MM.1S (cell line): ENCODE results near the gene ANO2.

Experiments used
- DNase-seq: peaks from one replicate; pipeline ENCODE4 v3.0.0-alpha.2; 2015
- H2AFZ ChIP-seq: fragments of 300-600 bp; sonication (generic); 2 replicates; pipeline ENCODE4 v1.6.0; 2016; ENCODE audit warnings: antibody characterized with exemption, low read length
- H3F3A ChIP-seq: fragments of 300-600 bp; sonication (generic); 2 replicates; pipeline ENCODE4 v1.6.1; 2016; ENCODE audit warnings: mild to moderate bottlenecking, antibody characterized with exemption, low read length, moderate library complexity, mixed read lengths; ENCODE audit not compliant: insufficient read depth
- H3K27ac ChIP-seq: fragments of 300-600 bp; sonication (generic); 2 replicates; pipeline ENCODE4 v1.5.1; 2016; ENCODE audit warnings: mild to moderate bottlenecking, low read length
- H3K27me3 ChIP-seq: fragments of 300-600 bp; sonication (generic); replicated peaks from 2 replicates; pipeline ENCODE4 v1.6.0; 2016; ENCODE audit warnings: low read length; ENCODE audit not compliant: insufficient read depth
- H3K36me3 ChIP-seq: fragments of 300-600 bp; sonication (generic); replicated peaks from 2 replicates; pipeline ENCODE4 v1.6.1; 2016; ENCODE audit warnings: mild to moderate bottlenecking, low read length, mixed read lengths; ENCODE audit not compliant: insufficient read depth
- H3K4me1 ChIP-seq: fragments of 300-600 bp; sonication (generic); 2 replicates; pipeline ENCODE4 v1.6.1; 2016; ENCODE audit warnings: low read length, mixed read lengths
- H3K4me2 ChIP-seq: fragments of 300-600 bp; sonication (generic); 2 replicates; pipeline ENCODE4 v1.6.0; 2016; ENCODE audit warnings: low read depth, low read length
- H3K4me3 ChIP-seq: fragments of 300-600 bp; sonication (generic); 2 replicates; pipeline ENCODE4 v1.5.1; 2016; ENCODE audit warnings: low read length, mixed read lengths
- H3K79me2 ChIP-seq: fragments of 300-600 bp; sonication (generic); 2 replicates; pipeline ENCODE4 v1.6.1; 2016; ENCODE audit warnings: mixed run types, low read length, mixed read lengths
- H3K9ac ChIP-seq: fragments of 300-600 bp; sonication (generic); 2 replicates; pipeline ENCODE4 v1.6.1; 2016; ENCODE audit warnings: low read length, mixed read lengths
- H3K9me2 ChIP-seq: fragments of 300-600 bp; sonication (generic); replicated peaks from 2 replicates; pipeline ENCODE4 v1.6.1; 2016; ENCODE audit warnings: mild to moderate bottlenecking, low read length, mixed read lengths; ENCODE audit not compliant: insufficient read depth
- H3K9me3 ChIP-seq: fragments of 300-600 bp; sonication (generic); replicated peaks from 2 replicates; pipeline ENCODE4 v1.6.1; 2016; ENCODE audit warnings: mild to moderate bottlenecking, low read length, mixed read lengths; ENCODE audit not compliant: insufficient read depth
- H4K20me1 ChIP-seq: fragments of 300-600 bp; sonication (generic); 2 replicates; pipeline ENCODE4 v1.6.1; 2016; ENCODE audit warnings: mild to moderate bottlenecking, low read length, moderate library complexity, mixed read lengths; ENCODE audit not compliant: insufficient read depth
- CTCF ChIP-seq: fragments of 300-600 bp; sonication (generic); IDR thresholded peaks from 2 replicates; pipeline ENCODE4 v1.5.1; 2016; ENCODE audit warnings: antibody characterized with exemption, low read length, mixed read lengths
- EZH2 ChIP-seq: fragments of 300-600 bp; sonication (generic); optimal IDR thresholded peaks from 2 replicates; pipeline ENCODE3; 2017; ENCODE audit warnings: low read depth, mild to moderate bottlenecking, antibody characterized with exemption, low read length, mixed read lengths
- EZH2phosphoT487 ChIP-seq: fragments of 300-600 bp; sonication (generic); IDR thresholded peaks from 2 replicates; pipeline ENCODE4 v1.6.1; 2018; ENCODE audit warnings: antibody characterized with exemption, low read length

The ANO2 gene

GRCh38 chr12:5797661-5798060 is 147.4 kb downstream of the ANO2 start:
- H3K27me3 ChIP-seq = no peaks in the 10 kb centered on the region
- no peak for DNase-seq
- H3K36me3 ChIP-seq = no peaks in the 10 kb centered on the region
- H3K9me3 ChIP-seq = no peaks in the 10 kb centered on the region
- TF ChIP-seq CTCF = no peak
- TF ChIP-seq EZH2 = no peak
- no peak for TF ChIP-seq EZH2phosphoT487
- H3K9ac ChIP-seq = no peak overlapping the region
- H3F3A ChIP-seq = no peaks in the 10 kb centered on the region
- H2AFZ ChIP-seq = no peak overlapping the region
- H3K4me3 ChIP-seq = no peak overlapping the region
- H3K4me2 ChIP-seq = no peak overlapping the region
- H3K4me1 ChIP-seq = no peaks in the 10 kb centered on the region
- H4K20me1 ChIP-seq = no peaks in the 10 kb centered on the region
- H3K27ac ChIP-seq = no peak overlapping the region
- no peaks in the 10 kb centered on the region for H3K79me2 ChIP-seq
- no peaks in the 10 kb centered on the region for H3K9me2 ChIP-seq

GRCh38 chr12:5796959-5797225 is 148.2 kb downstream of the ANO2 start:
- DNase-seq = no peak
- Histone ChIP-seq H3K27me3 (no peaks in the 10 kb centered on the region), H3F3A (no peaks in the 10 kb centered on the region), H3K4me3 (no peak overlapping the region), H3K9me3 (no peaks in the 10 kb centered on the region), H3K9ac (no peak overlapping the region), H3K27ac (no peak overlapping the region), H2AFZ (no peak overlapping the region), H3K9me2 (no peaks in the 10 kb centered on the region), H3K79me2 (no peaks in the 10 kb centered on the region), H3K4me1 (no peaks in the 10 kb centered on the region), H3K4me2 (no peak overlapping the region), H3K36me3 (no peaks in the 10 kb centered on the region), H4K20me1 (no peaks in the 10 kb centered on the region)
- TF ChIP-seq CTCF (no peak), EZH2 (no peak), EZH2phosphoT487 (no peak)

- no peak overlapping the region for H3K4me3 ChIP-seq
- no peaks in the 10 kb centered on the region for H3K36me3 ChIP-seq
- no peaks in the 10 kb centered on the region for H3K9me2 ChIP-seq
- DNase-seq = no peak
- no peaks in the 10 kb centered on the region for H3K79me2 ChIP-seq
- no peaks in the 10 kb centered on the region for H3K27me3 ChIP-seq
- H3K27ac ChIP-seq = no peak overlapping the region
- H3F3A ChIP-seq = no peaks in the 10 kb centered on the region
- H3K4me2 ChIP-seq = no peak overlapping the region
- no peaks in the 10 kb centered on the region for H3K9me3 ChIP-seq
- H2AFZ ChIP-seq = no peak overlapping the region
- H4K20me1 ChIP-seq = no peaks in the 10 kb centered on the region
- H3K9ac ChIP-seq = no peak overlapping the region
- TF ChIP-seq CTCF = peak; percentile 29
- TF ChIP-seq EZH2phosphoT487 = no peak
- no peaks in the 10 kb centered on the region for H3K4me1 ChIP-seq
Measured at GRCh38 chr12:5796171-5796958, 148.7 kb downstream of the ANO2 start.
